K562 (cell line): ENCODE data around the gene HNRNPA3. TPM values are rescaled to one million over a fixed set of nuclear protein-coding genes. Genes with fewer than 3 reads are reported as not detected.

ENCODE experiments used
- E4F1 ChIP-seq: fragments of 250-450 bp; sonication (Bioruptor Pico); IDR thresholded peaks from 2 replicates; pipeline ENCODE4 v1.5.0; 2021; ENCODE audit warnings: mild to moderate bottlenecking, borderline replicate concordance
- HMGN3 ChIP-seq: IDR thresholded peaks from 2 replicates; pipeline ENCODE4 v1.6.1; 2011; ENCODE audit warnings: borderline replicate concordance, low read depth, mild to moderate bottlenecking, mixed read lengths, low read length; ENCODE audit not compliant: insufficient read length; ENCODE audit errors: extremely low read depth
- NFIX ChIP-seq: fragments of 250-450 bp; sonication (Bioruptor Pico); IDR thresholded peaks from 2 replicates; pipeline ENCODE4 v1.4.0; 2020; ENCODE audit warnings: low read depth, mild to moderate bottlenecking, moderate library complexity
- PHF8 ChIP-seq: fragments of 200-600 bp; sonication (generic); IDR thresholded peaks from 2 replicates; pipeline ENCODE4 v1.6.1; 2012; ENCODE audit warnings: mixed run types, mild to moderate bottlenecking, inconsistent platforms, low read length, moderate library complexity, borderline replicate concordance
- PRMT5 ChIP-seq: sonication (generic); formaldehyde crosslinking; IDR thresholded peaks from 2 replicates; pipeline ENCODE4 v1.5.0; 2020; ENCODE audit warnings: missing genetic modification reagents
- RREB1 ChIP-seq: fragments of 250-450 bp; sonication (Bioruptor Pico); IDR thresholded peaks from 2 replicates; pipeline ENCODE4 v1.4.0; 2020
- SMARCA4 ChIP-seq: fragments of 450-650 bp; IDR thresholded peaks from 2 replicates; pipeline ENCODE4 v1.6.1; 2016
- STAT5B ChIP-seq: fragments of 250-450 bp; sonication (Bioruptor Pico); IDR thresholded peaks from 2 replicates; pipeline ENCODE4 v1.8.0; 2021; ENCODE audit warnings: mild to moderate bottlenecking, inconsistent platforms
- TRIM28 ChIP-seq: fragments of 450-650 bp; IDR thresholded peaks from 2 replicates; pipeline ENCODE4 v1.6.1; 2017
- ZFP30 ChIP-seq: fragments of 250-450 bp; sonication (Bioruptor Pico); IDR thresholded peaks from 2 replicates; pipeline ENCODE4 v1.8.0; 2022; ENCODE audit warnings: moderate library complexity, mild to moderate bottlenecking, inconsistent platforms, borderline replicate concordance
- ZNF134 ChIP-seq: fragments of 250-450 bp; sonication (Bioruptor Pico); conservative IDR thresholded peaks from 2 replicates; pipeline ENCODE4 v1.4.0; 2020
- ZNF217 ChIP-seq: sonication (generic); formaldehyde crosslinking; IDR thresholded peaks from 2 replicates; pipeline ENCODE4 v1.8.0; 2022; ENCODE audit warnings: mild to moderate bottlenecking, missing genetic modification reagents
- ZNF41 ChIP-seq: fragments of 250-450 bp; sonication (Bioruptor Pico); conservative IDR thresholded peaks from 2 replicates; pipeline ENCODE4 v1.4.0; 2020; ENCODE audit warnings: mild to moderate bottlenecking
- ZNF583 ChIP-seq: fragments of 250-450 bp; sonication (Bioruptor Pico); IDR thresholded peaks from 2 replicates; pipeline ENCODE4 v1.4.0; 2020
- ZNF717 ChIP-seq: fragments of 250-450 bp; sonication (Bioruptor Pico); IDR thresholded peaks from 2 replicates; pipeline ENCODE4 v1.5.0; 2021
- polyA plus RNA-seq, 8 experiments: library from polyadenylated mRNA; depleted of rRNA in 4 of 8; stranded (reverse) in 5 of 8; unstranded in 3 of 8; fragments of >200 nt; fragmentation: Nextera tagmentation in 2 of 8; fragmentation: Illumina TruSeq in 1 of 8; extraction: Ambion mirVana in 2 of 8; extraction: Trizol in 1 of 8; gene quantifications; 2 replicates each; pipeline versions ENCODE4 v1.2.1 to v1.2.3, GENCODE V29; 2011 to 2014; ENCODE audit warnings: inconsistent platforms in 1 of 8, missing spikeins in 1 of 8
- total RNA-seq, 7 experiments: library from RNA; depleted of rRNA in 6 of 7; stranded (reverse); fragments of >200 nt in 6 of 7; fragmentation: Illumina TruSeq in 2 of 7; extraction: Trizol in 2 of 7; gene quantifications; 2 replicates each; pipeline versions ENCODE4 v1.2.1 to v1.2.3, GENCODE V29; 2011 to 2021; ENCODE audit warnings: low replicate concordance in 1 of 7

Gene HNRNPA3
- total and polyA plus RNA-seq, 9 of the 15 experiments (the other 6 are each of a cell fraction or from before 2014, with no cell fraction given), result 72.8 to 428 (median 192) TPM

GRCh38 chr2:177212106-177212890, at the start of gene HNRNPA3 (continued):
- TF ChIP-seq E4F1, result no peak
- peak; percentile 31; the same call in 1 of the 2 replicates for TF ChIP-seq ZNF583 (CRISPR knock-in tag)
- TF ChIP-seq NFIX (CRISPR knock-in tag), result no peak
- TF ChIP-seq HMGN3, result peak; percentile 70
- TF ChIP-seq ZNF134 (CRISPR knock-in tag), result 0 out of 2 replicates have a peak, but pooled peaks have one; percentile 30
- no peak for TF ChIP-seq ZFP30 (CRISPR knock-in tag)
- TF ChIP-seq TRIM28, result peak; percentile 83
- TF ChIP-seq SMARCA4, result peak; percentile 72
- TF ChIP-seq PRMT5 (CRISPR knock-in tag), result no peak
- no peak for TF ChIP-seq STAT5B
- 0 out of 2 replicates have a peak, but pooled peaks have one; percentile 37 for TF ChIP-seq RREB1 (CRISPR knock-in tag)
- no peak for TF ChIP-seq ZNF217 (CRISPR knock-in tag)
- TF ChIP-seq ZNF717 (CRISPR knock-in tag), result no peak
- TF ChIP-seq PHF8, result peak; percentile 82
- TF ChIP-seq ZNF41 (CRISPR knock-in tag), result peak; percentile 65; the same call in 1 of the 2 replicates
